GM10248 (cell line): ENCODE measurements around the gene ARAP2.

Experiments
- CTCF ChIA-PET: fragments of 300-600 bp; sonication (Branson Sonifier 250); formaldehyde crosslinking; extraction: SDS; loops from one replicate; lab custom pipeline; 2021; ENCODE audit warnings: antibody characterized with exemption; lab: Yijun Ruan, JAX
- POLR2A ChIA-PET: fragments of 350-650 bp; sonication (Branson Sonifier 250); formaldehyde crosslinking; extraction: SDS; loops from one replicate; lab custom pipeline; 2020; ENCODE audit warnings: antibody characterized with exemption; lab: Yijun Ruan, JAX
- DNase-seq: peaks from one replicate; pipeline ENCODE4 v3.0.0; 2012; ENCODE audit errors: extremely low spot score
- TF ChIP-seq, protein P1 (sequence below): IDR thresholded peaks from 2 replicates; pipeline ENCODE4 v1.5.1; 2012; ENCODE audit warnings: mild to moderate bottlenecking, low read depth; ENCODE audit errors: extremely low read depth, missing control alignments, control extremely low read depth

Gene ARAP2

DNA sequence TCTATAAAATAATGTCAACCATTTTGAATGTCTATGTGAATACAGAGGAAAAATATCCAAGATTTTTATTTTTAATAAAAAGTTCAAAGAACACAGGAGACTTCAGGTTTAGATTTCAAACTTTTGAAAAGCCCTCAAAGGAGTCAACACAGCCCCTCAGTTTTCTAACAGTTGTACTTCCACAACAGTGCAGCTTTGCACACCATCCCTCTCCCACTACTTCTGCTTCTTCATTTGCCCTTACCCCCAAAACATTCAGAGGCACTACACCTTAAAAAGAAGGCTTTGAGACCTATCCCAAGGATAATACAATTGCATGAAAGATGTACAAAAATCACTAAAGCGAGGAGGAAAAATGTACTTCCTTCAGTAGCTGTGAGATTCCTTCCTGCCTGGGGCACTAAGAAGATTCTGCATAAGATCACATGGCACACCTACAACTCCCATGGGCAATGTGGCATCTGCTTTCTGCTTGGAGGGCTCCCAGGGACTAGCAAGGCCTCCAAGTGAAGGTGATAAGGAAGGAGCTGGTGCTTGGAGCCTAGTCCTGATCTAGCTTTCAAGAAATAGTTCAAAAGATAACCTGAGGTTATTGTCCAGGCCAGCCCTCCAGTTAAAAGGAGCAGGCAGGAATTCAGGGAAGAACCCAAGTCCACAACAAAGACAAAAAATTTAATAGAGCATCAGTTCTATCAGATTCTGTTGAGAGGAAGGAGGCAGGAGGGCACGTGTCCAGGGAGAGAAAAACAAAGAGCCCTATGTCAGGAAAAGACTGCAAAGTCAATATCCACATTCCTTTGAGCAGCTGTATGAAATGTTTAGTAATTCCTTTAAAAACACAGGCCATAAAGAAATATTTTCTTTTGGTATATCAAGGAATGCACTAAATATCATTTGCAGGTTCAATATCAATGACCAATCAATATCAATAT is 19.1 kb downstream of the ARAP2 start:
- no peak for DNase-seq
- ChIA-PET CTCF (interaction anchor here (0.7 to 1.7 kb wide), 5 partner anchors 7 to 29 kb away, joined by 3 to 4 read pairs (median 3); no protein-coding TSS in a partner anchor), POLR2A (no interaction called here)
- TF ChIP-seq, protein P1, sequence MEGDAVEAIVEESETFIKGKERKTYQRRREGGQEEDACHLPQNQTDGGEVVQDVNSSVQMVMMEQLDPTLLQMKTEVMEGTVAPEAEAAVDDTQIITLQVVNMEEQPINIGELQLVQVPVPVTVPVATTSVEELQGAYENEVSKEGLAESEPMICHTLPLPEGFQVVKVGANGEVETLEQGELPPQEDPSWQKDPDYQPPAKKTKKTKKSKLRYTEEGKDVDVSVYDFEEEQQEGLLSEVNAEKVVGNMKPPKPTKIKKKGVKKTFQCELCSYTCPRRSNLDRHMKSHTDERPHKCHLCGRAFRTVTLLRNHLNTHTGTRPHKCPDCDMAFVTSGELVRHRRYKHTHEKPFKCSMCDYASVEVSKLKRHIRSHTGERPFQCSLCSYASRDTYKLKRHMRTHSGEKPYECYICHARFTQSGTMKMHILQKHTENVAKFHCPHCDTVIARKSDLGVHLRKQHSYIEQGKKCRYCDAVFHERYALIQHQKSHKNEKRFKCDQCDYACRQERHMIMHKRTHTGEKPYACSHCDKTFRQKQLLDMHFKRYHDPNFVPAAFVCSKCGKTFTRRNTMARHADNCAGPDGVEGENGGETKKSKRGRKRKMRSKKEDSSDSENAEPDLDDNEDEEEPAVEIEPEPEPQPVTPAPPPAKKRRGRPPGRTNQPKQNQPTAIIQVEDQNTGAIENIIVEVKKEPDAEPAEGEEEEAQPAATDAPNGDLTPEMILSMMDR: no peak

DNA sequence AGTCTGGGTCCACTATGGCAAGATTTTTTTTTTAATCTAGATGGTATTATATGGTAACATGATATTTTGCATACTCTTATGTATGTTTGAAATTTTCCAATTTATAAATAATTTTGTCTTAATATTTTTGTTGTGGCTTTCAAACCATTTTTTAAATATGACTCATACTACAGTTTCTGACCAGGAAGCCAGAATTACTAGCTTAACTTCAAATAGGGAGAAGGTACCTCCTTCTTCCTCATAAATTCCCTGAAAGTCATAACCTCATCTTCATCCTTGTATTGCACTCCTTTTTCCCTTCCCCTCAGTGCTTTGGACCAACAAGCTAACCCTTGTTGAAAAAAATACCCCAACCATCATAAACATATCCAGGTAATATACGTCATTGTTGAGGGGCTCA is 21.6 kb downstream of the ARAP2 start:
- no peak for DNase-seq
- ChIA-PET POLR2A (interaction anchor here (0.7 kb wide), 1 partner anchor 120 kb away, joined by 3 read pairs; no protein-coding TSS in a partner anchor), CTCF (interaction anchor here (1.0 to 1.9 kb wide), 6 partner anchors 9 to 42 kb away, joined by 4 to 6 read pairs (median 4); no protein-coding TSS in a partner anchor)
- TF ChIP-seq, protein P1: no peak

DNA sequence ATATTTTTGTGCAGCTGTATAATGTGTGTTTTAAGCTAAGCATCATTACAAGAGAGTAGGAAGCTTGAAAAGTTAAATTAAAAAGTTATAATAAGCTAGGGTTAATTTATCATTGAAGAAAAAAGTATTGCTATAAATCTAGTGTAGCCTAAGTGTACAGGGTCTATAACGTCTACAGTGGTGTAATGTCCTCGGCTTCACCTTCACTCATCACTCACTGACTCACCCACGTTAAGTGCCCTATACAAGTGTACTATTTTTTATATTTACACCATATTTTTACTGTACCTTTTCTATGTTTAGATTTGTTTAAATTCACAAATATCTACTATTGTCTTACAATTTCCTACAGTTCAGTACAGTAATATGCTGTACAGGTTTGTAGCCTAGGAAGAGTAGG is 23.5 kb downstream of the ARAP2 start:
- TF ChIP-seq, protein P1: no peak
- ChIA-PET POLR2A (no interaction called here), CTCF (interaction anchor here (0.6 to 1.0 kb wide), 2 partner anchors 15 to 179 kb away, joined by 3 to 4 read pairs; no protein-coding TSS in a partner anchor)
- no peak for DNase-seq

DNA sequence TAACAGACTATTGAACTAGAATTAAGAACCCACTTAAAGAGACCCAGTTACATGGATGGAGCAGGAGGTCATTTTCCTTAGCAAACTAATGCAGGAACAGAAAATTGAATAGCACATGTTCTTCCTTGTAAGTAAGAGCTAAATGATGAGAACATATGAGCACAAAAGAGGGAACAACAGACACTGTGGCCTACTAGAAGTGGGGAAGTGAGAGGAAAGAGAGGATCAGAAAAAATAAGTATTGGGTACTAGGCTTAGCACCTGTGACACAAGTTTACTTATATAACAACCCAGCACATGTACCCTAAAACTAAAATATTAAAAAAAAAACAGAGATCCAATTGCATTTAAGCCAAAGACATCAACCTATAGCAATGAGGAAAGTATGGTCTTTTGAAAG is 26.2 kb downstream of the ARAP2 start:
- no peak for DNase-seq
- POLR2A ChIA-PET: no interaction called here
- TF ChIP-seq, protein P1: no peak
- CTCF ChIA-PET: interaction anchor here (0.8 kb wide), 1 partner anchor 8 kb away, joined by 4 read pairs; no protein-coding TSS in a partner anchor

DNA sequence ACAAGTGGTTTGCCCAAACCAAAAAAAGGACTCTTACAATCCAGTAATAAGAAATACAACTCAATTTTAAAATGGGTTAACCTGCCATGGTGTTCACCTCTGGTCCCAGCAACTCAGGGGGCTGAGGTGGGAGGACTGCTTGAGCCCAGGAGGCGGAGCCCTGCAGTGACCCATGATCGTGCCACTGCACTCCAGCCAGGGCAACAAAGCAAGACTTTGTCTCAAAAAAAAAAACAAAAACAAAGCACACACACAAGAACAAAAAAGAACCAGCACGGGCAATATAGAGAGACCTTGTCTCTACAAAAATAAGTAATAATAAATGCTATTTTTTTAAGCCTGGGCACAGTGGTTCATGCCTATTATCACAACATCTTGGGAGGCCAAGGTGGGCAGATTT is 28.7 kb downstream of the ARAP2 start:
- no peak for DNase-seq
- TF ChIP-seq, protein P1: no peak
- ChIA-PET CTCF (interaction anchor here (1.1 to 1.6 kb wide), 2 partner anchors 9 to 19 kb away, joined by 4 read pairs; no protein-coding TSS in a partner anchor), POLR2A (no interaction called here)

DNA sequence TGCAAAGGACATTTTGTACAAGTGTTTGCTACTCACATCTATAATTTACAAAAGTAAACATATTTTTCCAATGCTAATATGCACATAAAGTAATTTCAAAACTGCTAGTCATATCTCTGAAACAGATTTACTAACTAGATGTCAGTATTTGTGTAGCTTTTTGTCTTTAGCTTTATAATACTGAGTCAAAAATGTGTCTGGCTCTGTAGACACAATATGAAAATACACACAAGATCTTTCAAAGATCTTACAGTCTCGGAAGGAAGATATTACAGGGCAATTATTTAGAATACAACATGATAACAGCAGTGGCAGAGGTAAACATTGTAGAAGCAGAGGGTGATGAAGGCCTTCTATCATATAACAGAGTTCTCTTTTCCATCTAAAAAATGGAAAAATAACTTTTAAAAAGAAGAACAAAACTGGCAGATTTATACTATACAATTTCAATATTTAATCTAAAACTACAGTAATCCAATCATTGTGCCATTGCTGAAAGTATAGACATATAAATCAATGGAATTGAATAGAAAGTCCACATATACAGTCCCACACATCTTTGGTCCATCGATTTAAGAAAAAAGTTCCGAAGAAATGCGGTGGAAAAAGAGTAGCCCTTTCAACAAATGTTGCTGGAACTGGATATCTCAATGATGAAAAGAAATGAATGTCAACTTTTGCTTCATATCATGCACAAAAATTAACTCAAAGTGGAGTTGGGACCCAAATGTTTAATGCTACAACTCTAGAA is 29.4 kb downstream of the ARAP2 start:
- CTCF ChIA-PET: interaction anchor here (0.9 to 5.4 kb wide), 10 partner anchors 8 to 185 kb away, joined by 3 to 34 read pairs (median 6); partner anchors contain the start of gene ARAP2
- DNase-seq: no peak
- TF ChIP-seq, protein P1: no peak
- POLR2A ChIA-PET: no interaction called here
